Gastrocnemius medialis (tissue), 4 donors: ENCODE measurements around the gene ZNF804B. TPM values are rescaled to one million over a fixed set of nuclear protein-coding genes. Genes with fewer than 3 reads are reported as not detected.

Source experiments
- ATAC-seq, 2 donors: fragments of 150-250 bp; one replicate each; pipeline ENCODE4 v1.9.1; 2016
- DNase-seq, 2 donors: peaks; one replicate each; pipeline ENCODE4 v3.0.0-alpha.2; 2019
- H3K27ac ChIP-seq, 4 donors: fragments of 200-600 bp; sonication (generic); 1 replicate in 1 of 4; 2 replicates in 3 of 4; pipeline ENCODE4 v1.5.1; 2016 to 2018; ENCODE audit warnings: mild to moderate bottlenecking in 2 of 4, moderate library complexity in 1 of 4
- H3K27me3 ChIP-seq, 3 donors: fragments of 200-600 bp; sonication (generic) in 2 of 3; 1 replicate in 1 of 3; 2 replicates in 2 of 3; pipeline versions ENCODE4 v1.5.1 to v1.6.0; 2016 to 2019; ENCODE audit warnings: mild to moderate bottlenecking in 1 of 3, moderate library complexity in 1 of 3
- H3K36me3 ChIP-seq, 2 donors: fragments of 200-600 bp; sonication (generic) in 1 of 2; one replicate each; pipeline ENCODE4 v1.5.1; 2017 to 2018
- H3K4me1 ChIP-seq, 2 donors: fragments of 200-600 bp; sonication (generic) in 1 of 2; one replicate each; pipeline ENCODE4 v1.5.1; 2016 to 2017; ENCODE audit warnings: mild to moderate bottlenecking in 2 of 2
- H3K4me3 ChIP-seq, 4 donors: fragments of 200-600 bp; sonication (generic) in 3 of 4; 1 replicate in 1 of 4; 2 replicates in 3 of 4; pipeline ENCODE4 v1.5.1; 2016 to 2019; ENCODE audit warnings: mild to moderate bottlenecking in 2 of 4
- H3K9me3 ChIP-seq, 3 donors: fragments of 200-600 bp; sonication (generic) in 2 of 3; 1 replicate in 1 of 3; 2 replicates in 2 of 3; pipeline ENCODE4 v1.5.1; 2016 to 2019
- POLR2A ChIP-seq, 2 donors: fragments of 450-650 bp; IDR thresholded peaks; one replicate each; pipeline ENCODE4 v1.6.1; 2017; ENCODE audit warnings: antibody characterized with exemption in 2 of 2, mild to moderate bottlenecking in 2 of 2, moderate library complexity in 2 of 2
- in situ Hi-C, 4 donors: fragments of 200-750 bp; cut with MboI; loops; one replicate each; pipeline versions ENCODE4 v1.15.0 to v1.8.0; 2017; ENCODE audit warnings: low sequenced_read_pairs in 4 of 4
- intact Hi-C: fragments of 100-400 bp; cut with DNase I; formaldehyde crosslinking; loops from one replicate; pipeline ENCODE4 v1.15.1; 2023; ENCODE audit warnings: low total_unique reads
- total RNA-seq, 4 donors: library from RNA; depleted of rRNA; stranded (reverse); fragments of >200 nt; gene quantifications; one replicate each; pipeline versions ENCODE4 v1.1.0 to v1.2.3, GENCODE V29; 2016
- TF ChIP-seq, protein P1 (sequence below), 5 experiments: fragments of 450-650 bp in 3 of 5; fragments of 200-600 bp in 2 of 5; sonication (generic) in 2 of 5; IDR thresholded peaks in 4 of 5; conservative IDR thresholded peaks in 1 of 5; 1 replicate in 4 of 5; 2 replicates in 1 of 5; pipeline ENCODE4 v1.5.1; 2016 to 2019; ENCODE audit warnings: antibody characterized with exemption in 5 of 5, mild to moderate bottlenecking in 3 of 5, moderate library complexity in 3 of 5

The ZNF804B gene
- total RNA-seq, 4 donors from 2014 or later = not detected

- no peak overlapping the region for H3K27ac ChIP-seq
- no peaks in the 10 kb centered on the region for H3K27me3 ChIP-seq
- H3K36me3 ChIP-seq = no peaks in the 10 kb centered on the region
- in situ Hi-C loops = no loop called here
- no peaks in the 10 kb centered on the region for H3K4me1 ChIP-seq
- no peak for DNase-seq
- ATAC-seq = no peak
- no peak overlapping the region for H3K4me3 ChIP-seq
- TF ChIP-seq POLR2A (IDR thresholded peaks at IDR 0.05) = no peak
- TF ChIP-seq, protein P1, sequence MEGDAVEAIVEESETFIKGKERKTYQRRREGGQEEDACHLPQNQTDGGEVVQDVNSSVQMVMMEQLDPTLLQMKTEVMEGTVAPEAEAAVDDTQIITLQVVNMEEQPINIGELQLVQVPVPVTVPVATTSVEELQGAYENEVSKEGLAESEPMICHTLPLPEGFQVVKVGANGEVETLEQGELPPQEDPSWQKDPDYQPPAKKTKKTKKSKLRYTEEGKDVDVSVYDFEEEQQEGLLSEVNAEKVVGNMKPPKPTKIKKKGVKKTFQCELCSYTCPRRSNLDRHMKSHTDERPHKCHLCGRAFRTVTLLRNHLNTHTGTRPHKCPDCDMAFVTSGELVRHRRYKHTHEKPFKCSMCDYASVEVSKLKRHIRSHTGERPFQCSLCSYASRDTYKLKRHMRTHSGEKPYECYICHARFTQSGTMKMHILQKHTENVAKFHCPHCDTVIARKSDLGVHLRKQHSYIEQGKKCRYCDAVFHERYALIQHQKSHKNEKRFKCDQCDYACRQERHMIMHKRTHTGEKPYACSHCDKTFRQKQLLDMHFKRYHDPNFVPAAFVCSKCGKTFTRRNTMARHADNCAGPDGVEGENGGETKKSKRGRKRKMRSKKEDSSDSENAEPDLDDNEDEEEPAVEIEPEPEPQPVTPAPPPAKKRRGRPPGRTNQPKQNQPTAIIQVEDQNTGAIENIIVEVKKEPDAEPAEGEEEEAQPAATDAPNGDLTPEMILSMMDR (IDR thresholded peaks at IDR 0.05 in 4 of 5, conservative IDR thresholded peaks at IDR 0.05 in 1 of 5) = no peak
- H3K9me3 ChIP-seq = no peaks in the 10 kb centered on the region
- intact Hi-C loops = no loop called here
Measured at GRCh38 chr7:88964418-88964817, 204.9 kb downstream of the ZNF804B start.

GRCh38 chr7:88965371-88965770, 205.9 kb downstream of the ZNF804B start:
- Histone ChIP-seq H3K9me3 (no peaks in the 10 kb centered on the region), H3K4me3 (no peak overlapping the region), H3K4me1 (no peaks in the 10 kb centered on the region), H3K36me3 (no peaks in the 10 kb centered on the region), H3K27me3 (no peaks in the 10 kb centered on the region), H3K27ac (no peak overlapping the region)
- ATAC-seq = no peak
- TF ChIP-seq, protein P1 (IDR thresholded peaks at IDR 0.05 in 4 of 5, conservative IDR thresholded peaks at IDR 0.05 in 1 of 5) = no peak
- no peak for TF ChIP-seq POLR2A (IDR thresholded peaks at IDR 0.05)
- intact Hi-C loops (no loop called here), in situ Hi-C loops (no loop called here)
- no peak for DNase-seq

GRCh38 chr7:88967432-88967831, 207.9 kb downstream of the ZNF804B start:
- H3K27me3 ChIP-seq = no peaks in the 10 kb centered on the region
- in situ Hi-C loops = no loop called here
- DNase-seq (no peak), ATAC-seq (no peak)
- intact Hi-C loops = no loop called here
- no peaks in the 10 kb centered on the region for H3K9me3 ChIP-seq
- H3K36me3 ChIP-seq = no peaks in the 10 kb centered on the region
- no peak overlapping the region for H3K27ac ChIP-seq
- TF ChIP-seq, protein P1 (IDR thresholded peaks at IDR 0.05 in 4 of 5, conservative IDR thresholded peaks at IDR 0.05 in 1 of 5) = no peak
- no peak for TF ChIP-seq POLR2A (IDR thresholded peaks at IDR 0.05)
- H3K4me3 ChIP-seq = no peak overlapping the region
- no peaks in the 10 kb centered on the region for H3K4me1 ChIP-seq

DNA sequence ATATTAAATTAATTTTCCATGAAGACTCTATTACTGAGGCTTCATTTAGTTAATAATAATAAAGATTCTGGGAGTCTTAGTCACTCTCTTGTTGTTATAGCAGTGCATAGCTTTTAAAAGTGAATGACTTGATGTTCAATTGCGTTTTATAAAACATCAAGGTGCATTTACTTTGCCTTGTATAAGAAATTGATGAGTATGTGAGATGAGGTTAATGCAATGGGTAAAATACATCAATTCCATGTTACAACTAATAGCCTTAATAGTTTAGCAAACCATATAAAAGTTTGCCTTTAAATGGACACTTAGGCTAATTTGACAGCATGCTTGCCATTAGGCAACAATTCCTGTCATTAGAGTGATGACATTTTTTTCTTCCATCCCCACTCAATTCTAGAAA, 209.7 kb downstream of the ZNF804B start:
- DNase-seq = no peak
- Histone ChIP-seq H3K36me3 (no peaks in the 10 kb centered on the region), H3K9me3 (no peaks in the 10 kb centered on the region), H3K4me3 (no peak overlapping the region), H3K27ac (no peak overlapping the region), H3K4me1 (no peaks in the 10 kb centered on the region), H3K27me3 (no peaks in the 10 kb centered on the region)
- ATAC-seq = no peak
- intact Hi-C loops = no loop called here
- TF ChIP-seq, protein P1 (IDR thresholded peaks at IDR 0.05 in 4 of 5, conservative IDR thresholded peaks at IDR 0.05 in 1 of 5) = no peak
- no peak for TF ChIP-seq POLR2A (IDR thresholded peaks at IDR 0.05)
- in situ Hi-C loops = no loop called here

DNA sequence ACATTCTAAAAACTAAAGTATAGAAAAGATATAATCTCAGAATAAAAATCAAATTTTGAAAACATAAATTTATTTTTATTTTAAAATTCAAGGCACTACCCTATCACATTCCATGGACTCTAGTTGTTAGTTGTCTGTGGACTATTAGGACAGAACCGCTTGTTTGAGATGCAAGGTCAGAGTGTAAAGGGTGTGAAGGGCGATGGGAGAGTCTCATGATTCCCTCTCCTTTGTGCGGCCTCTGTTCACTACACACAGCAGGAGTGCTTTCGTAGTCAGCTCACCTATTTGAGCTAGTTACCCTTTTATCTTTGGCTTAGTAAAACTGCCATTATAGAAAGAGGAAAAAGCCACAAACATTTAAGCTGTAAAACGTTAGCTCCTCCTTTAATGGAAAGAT, 225.8 kb downstream of the ZNF804B start:
- in situ Hi-C loops = no loop called here
- Histone ChIP-seq H3K27ac (no peak overlapping the region), H3K27me3 (no peaks in the 10 kb centered on the region), H3K4me1 (no peaks in the 10 kb centered on the region), H3K9me3 (no peaks in the 10 kb centered on the region), H3K36me3 (no peaks in the 10 kb centered on the region), H3K4me3 (no peak overlapping the region)
- ATAC-seq = no peak
- TF ChIP-seq POLR2A (IDR thresholded peaks at IDR 0.05) = no peak
- TF ChIP-seq, protein P1 (IDR thresholded peaks at IDR 0.05 in 4 of 5, conservative IDR thresholded peaks at IDR 0.05 in 1 of 5) = no peak
- DNase-seq = no peak
- intact Hi-C loops = no loop called here
